GM18867 (cell line): ENCODE data around the gene ADCY9.
"Not testable (repeated sequence)": the region's sequence is repeated elsewhere in the genome, so short reads cannot be mapped to it uniquely, and the experiment has no call there.

Experiments
- ATAC-seq: cut with Tn5 transposase; IDR thresholded peaks from one replicate; pipeline ENCODE4 v1.9.1; 2021; ENCODE audit warnings: mild to moderate bottlenecking, moderate library complexity; ENCODE audit not compliant: unreplicated experiment

Gene ADCY9

GRCh38 chr16:3959148-3959547 is 157.1 kb downstream of the ADCY9 start:
- no peak for ATAC-seq

GRCh38 chr16:3957344-3957980 is 158.8 kb downstream of the ADCY9 start:
- no peak for ATAC-seq

- ATAC-seq: no peak
These were observed 161.8 kb downstream of the ADCY9 start for GRCh38 chr16:3954411-3954921.

GRCh38 chr16:3953728-3954410 is 162.4 kb downstream of the ADCY9 start:
- no peak for ATAC-seq

- ATAC-seq: no peak
These were observed 163.5 kb downstream of the ADCY9 start for GRCh38 chr16:3952737-3953131.

- ATAC-seq: no peak
These were observed 164.1 kb downstream of the ADCY9 start for GRCh38 chr16:3951861-3952736.

- not testable (repeated sequence) for ATAC-seq
These were observed 164.9 kb downstream of the ADCY9 start for GRCh38 chr16:3951380-3951779.

GRCh38 chr16:3950343-3951193 is 165.7 kb downstream of the ADCY9 start:
- no peak for ATAC-seq

GRCh38 chr16:3949946-3950342 is 166.3 kb downstream of the ADCY9 start:
- ATAC-seq: no peak

- no peak for ATAC-seq
These were observed 167.0 kb downstream of the ADCY9 start for GRCh38 chr16:3949287-3949686.

- ATAC-seq: no peak
These were observed 167.8 kb downstream of the ADCY9 start for GRCh38 chr16:3948378-3948995.

GRCh38 chr16:3946604-3947180 is 169.6 kb downstream of the ADCY9 start:
- no peak for ATAC-seq

- ATAC-seq: no peak
These were observed 170.3 kb downstream of the ADCY9 start for GRCh38 chr16:3945751-3946603.

- ATAC-seq: not testable (repeated sequence)
These were observed 171.8 kb downstream of the ADCY9 start for GRCh38 chr16:3944457-3944856.

- not testable (repeated sequence) for ATAC-seq
These were observed 174.1 kb downstream of the ADCY9 start for GRCh38 chr16:3942146-3942545.

- ATAC-seq: no peak
These were observed 177.2 kb downstream of the ADCY9 start for GRCh38 chr16:3938843-3939624.

- ATAC-seq: no peak
These were observed 177.8 kb downstream of the ADCY9 start for GRCh38 chr16:3938471-3938842.
